ENCODE data around the gene GRID2. TPM values are rescaled to one million over a fixed set of nuclear protein-coding genes. Genes with fewer than 3 reads are reported as not detected.

GRID2 gene
- total and polyA plus RNA-seq, 2 donors: 0.63 to 26.1 TPM

GRCh38 chr4:93116624-93117023, 812.9 kb downstream of the GRID2 start:
- 51% methylated on average over 1 of the region's 1 CpG for WGBS
- DNase-seq (ENCODE audit: extremely low spot score): no peak
- no peak overlapping the region for H3K27ac ChIP-seq (ENCODE audit: low read depth)
- H3K4me3 ChIP-seq (ENCODE audit: low read depth, low read length): no peak overlapping the region
- H3K36me3 ChIP-seq (ENCODE audit: insufficient read depth): no peaks in the 10 kb centered on the region
- no peaks in the 10 kb centered on the region for H3K4me1 ChIP-seq (ENCODE audit: insufficient read depth)

DNA sequence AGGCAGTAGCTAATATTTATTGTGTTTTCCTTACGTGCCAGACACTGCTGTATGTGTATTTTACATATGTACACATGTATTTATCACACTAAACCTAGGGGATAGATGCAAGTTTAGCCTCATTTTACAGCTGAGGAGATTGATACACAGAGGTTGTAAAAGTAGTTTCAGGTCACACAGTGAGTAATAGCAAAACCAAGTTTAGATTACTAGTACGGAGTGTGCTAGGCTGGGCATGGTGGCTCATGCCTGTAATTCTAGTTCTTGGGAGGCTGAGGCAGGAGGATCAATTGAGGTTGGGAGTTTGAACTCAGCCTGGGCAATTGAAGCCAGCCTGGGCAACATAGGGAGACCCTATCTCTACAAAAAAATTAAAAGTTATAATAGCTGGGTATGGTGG, 823.7 kb downstream of the GRID2 start:
- Histone ChIP-seq H3K36me3 (ENCODE audit: insufficient read depth) (no peaks in the 10 kb centered on the region), H3K4me3 (ENCODE audit: low read depth, low read length) (no peak overlapping the region), H3K27ac (ENCODE audit: low read depth) (no peak overlapping the region), H3K4me1 (ENCODE audit: insufficient read depth) (no peaks in the 10 kb centered on the region)
- DNase-seq (ENCODE audit: extremely low spot score): no peak
- WGBS: 96% methylated on average over 2 of the region's 2 CpGs

- Histone ChIP-seq H3K36me3 (ENCODE audit: insufficient read depth) (no peaks in the 10 kb centered on the region), H3K27ac (ENCODE audit: low read depth) (no peak overlapping the region), H3K4me3 (ENCODE audit: low read depth, low read length) (no peak overlapping the region), H3K4me1 (ENCODE audit: insufficient read depth) (no peaks in the 10 kb centered on the region)
- WGBS: 73% methylated on average over 6 of the region's 6 CpGs
- DNase-seq (ENCODE audit: extremely low spot score): no peak
Observed at GRCh38 chr4:93132631-93133030, 828.9 kb downstream of the GRID2 start.

DNA sequence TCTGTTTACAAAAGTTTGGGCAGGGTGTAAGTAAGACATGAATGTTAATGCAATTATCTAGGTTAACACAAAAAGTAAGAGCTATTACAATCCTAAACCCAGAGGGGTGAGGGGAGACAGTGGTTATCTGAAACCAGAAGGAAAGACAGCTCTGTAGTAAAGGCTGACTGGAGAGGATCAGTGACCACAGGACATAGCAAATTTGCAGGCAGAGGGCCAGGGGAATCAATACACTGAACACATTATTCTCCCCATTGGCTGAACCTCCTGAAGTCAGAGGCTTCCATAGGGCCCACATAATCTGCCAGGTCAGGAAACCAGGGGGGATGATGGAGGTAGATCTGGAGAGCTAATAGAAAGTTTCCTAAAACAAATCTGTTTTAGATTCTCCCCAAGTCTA, 835.4 kb downstream of the GRID2 start:
- H3K4me3 ChIP-seq (ENCODE audit: low read depth, low read length): no peak overlapping the region
- H3K4me1 ChIP-seq (ENCODE audit: insufficient read depth): no peaks in the 10 kb centered on the region
- no peak for DNase-seq (ENCODE audit: extremely low spot score)
- H3K27ac ChIP-seq (ENCODE audit: low read depth): no peak overlapping the region
- H3K36me3 ChIP-seq (ENCODE audit: insufficient read depth): no peaks in the 10 kb centered on the region

GRCh38 chr4:93143902-93144301, 840.1 kb downstream of the GRID2 start:
- DNase-seq (ENCODE audit: extremely low spot score): no peak
- WGBS: 87% methylated on average over 3 of the region's 3 CpGs
- Histone ChIP-seq H3K36me3 (ENCODE audit: insufficient read depth) (no peaks in the 10 kb centered on the region), H3K27ac (ENCODE audit: low read depth) (no peak overlapping the region), H3K4me1 (ENCODE audit: insufficient read depth) (no peaks in the 10 kb centered on the region), H3K4me3 (ENCODE audit: low read depth, low read length) (no peak overlapping the region)

- H3K27ac ChIP-seq (ENCODE audit: low read depth): no peak overlapping the region
- H3K4me1 ChIP-seq (ENCODE audit: insufficient read depth): no peaks in the 10 kb centered on the region
- 60% methylated on average over 1 of the region's 1 CpG for WGBS
- no peaks in the 10 kb centered on the region for H3K36me3 ChIP-seq (ENCODE audit: insufficient read depth)
- DNase-seq (ENCODE audit: extremely low spot score): peak; percentile 11
- no peak overlapping the region for H3K4me3 ChIP-seq (ENCODE audit: low read depth, low read length)
Observed at GRCh38 chr4:93144644-93145043, 840.9 kb downstream of the GRID2 start.

GRCh38 chr4:93147524-93148212, 843.9 kb downstream of the GRID2 start:
- H3K4me3 ChIP-seq (ENCODE audit: low read depth, low read length): no peak overlapping the region
- H3K27ac ChIP-seq (ENCODE audit: low read depth): no peak overlapping the region
- no peaks in the 10 kb centered on the region for H3K4me1 ChIP-seq (ENCODE audit: insufficient read depth)
- WGBS: 93% methylated on average over 1 of the region's 1 CpG
- H3K36me3 ChIP-seq (ENCODE audit: insufficient read depth): no peaks in the 10 kb centered on the region
- DNase-seq (ENCODE audit: extremely low spot score): no peak

DNA sequence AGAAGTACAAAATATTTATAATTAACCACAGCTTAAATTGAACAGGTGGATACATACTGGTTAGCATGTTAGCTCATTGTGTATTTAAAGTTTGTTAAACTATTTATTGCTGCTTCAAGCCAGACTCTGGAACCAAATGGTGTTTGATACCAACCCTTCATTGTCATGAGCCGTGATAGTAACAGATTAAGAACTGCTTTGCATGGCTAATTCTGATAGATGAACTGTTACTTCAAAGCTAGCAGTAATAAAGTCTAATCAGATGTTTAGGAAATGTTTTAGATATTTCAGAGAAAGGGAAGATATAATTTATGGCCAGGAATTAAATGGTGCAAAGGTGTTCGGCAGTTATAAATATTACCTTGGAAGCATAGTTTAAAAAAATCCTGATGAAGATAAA, 848.7 kb downstream of the GRID2 start:
- Histone ChIP-seq H3K27ac (ENCODE audit: low read depth) (no peak overlapping the region), H3K4me3 (ENCODE audit: low read depth, low read length) (no peak overlapping the region), H3K4me1 (ENCODE audit: insufficient read depth) (no peaks in the 10 kb centered on the region), H3K36me3 (ENCODE audit: insufficient read depth) (no peaks in the 10 kb centered on the region)
- WGBS: 66% methylated on average over 2 of the region's 2 CpGs
- DNase-seq (ENCODE audit: extremely low spot score): no peak

DNA sequence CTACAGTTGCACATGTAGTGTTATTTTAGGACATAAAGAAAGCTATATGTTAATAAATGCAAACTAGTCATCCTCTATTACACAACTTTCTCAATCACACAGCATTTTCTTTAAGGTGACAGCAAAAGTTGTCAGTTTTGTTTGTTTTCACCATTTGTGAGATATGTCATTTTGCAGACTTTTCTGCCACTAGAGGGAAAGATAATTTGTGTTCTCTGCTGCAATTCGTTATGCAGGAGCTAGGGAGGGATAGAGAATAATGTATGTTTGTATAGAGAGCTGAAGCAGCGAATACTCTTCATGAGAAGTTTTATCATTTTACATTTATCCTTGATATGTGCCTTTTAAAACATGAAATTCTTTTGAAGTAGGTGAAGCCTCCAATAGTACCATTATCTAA, 854.2 kb downstream of the GRID2 start:
- no peak for DNase-seq (ENCODE audit: extremely low spot score)
- 71% methylated on average over 2 of the region's 2 CpGs for WGBS
- H3K4me3 ChIP-seq (ENCODE audit: low read depth, low read length): no peak overlapping the region

GRCh38 chr4:93168053-93168452, 864.3 kb downstream of the GRID2 start:
- DNase-seq (ENCODE audit: extremely low spot score): no peak
- Histone ChIP-seq H3K27ac (ENCODE audit: low read depth) (no peak overlapping the region), H3K36me3 (ENCODE audit: insufficient read depth) (no peaks in the 10 kb centered on the region), H3K4me1 (ENCODE audit: insufficient read depth) (no peaks in the 10 kb centered on the region), H3K4me3 (ENCODE audit: low read depth, low read length) (no peak overlapping the region)
- WGBS: 94% methylated on average over 4 of the region's 4 CpGs

More for the DNA sequence above, 854.2 kb downstream of the GRID2 start:
- Histone ChIP-seq H3K36me3 (ENCODE audit: insufficient read depth) (no peaks in the 10 kb centered on the region), H3K27ac (ENCODE audit: low read depth) (no peak overlapping the region), H3K4me1 (ENCODE audit: insufficient read depth) (no peaks in the 10 kb centered on the region)

GRCh38 chr4:93169966-93170365, 866.2 kb downstream of the GRID2 start:
- DNase-seq (ENCODE audit: extremely low spot score): no peak
- no peak overlapping the region for H3K4me3 ChIP-seq (ENCODE audit: low read depth, low read length)
- H3K27ac ChIP-seq (ENCODE audit: low read depth): no peak overlapping the region
- no peaks in the 10 kb centered on the region for H3K4me1 ChIP-seq (ENCODE audit: insufficient read depth)
- 96% methylated on average over 6 of the region's 6 CpGs for WGBS
- H3K36me3 ChIP-seq (ENCODE audit: insufficient read depth): no peaks in the 10 kb centered on the region

- DNase-seq (ENCODE audit: extremely low spot score): no peak
- H3K4me3 ChIP-seq (ENCODE audit: low read depth, low read length): no peak overlapping the region
- H3K36me3 ChIP-seq (ENCODE audit: insufficient read depth): no peaks in the 10 kb centered on the region
- H3K27ac ChIP-seq (ENCODE audit: low read depth): no peak overlapping the region
- no peaks in the 10 kb centered on the region for H3K4me1 ChIP-seq (ENCODE audit: insufficient read depth)
- WGBS: 60% methylated on average over 1 of the region's 1 CpG
Observed at GRCh38 chr4:93174598-93174997, 870.8 kb downstream of the GRID2 start.

- H3K4me3 ChIP-seq (ENCODE audit: low read depth, low read length): no peak overlapping the region
- 80% methylated on average over 2 of the region's 2 CpGs for WGBS
- H3K27ac ChIP-seq (ENCODE audit: low read depth): no peak overlapping the region
- no peaks in the 10 kb centered on the region for H3K4me1 ChIP-seq (ENCODE audit: insufficient read depth)
- no peak for DNase-seq (ENCODE audit: extremely low spot score)
- H3K36me3 ChIP-seq (ENCODE audit: insufficient read depth): no peaks in the 10 kb centered on the region
Observed at GRCh38 chr4:93178279-93178678, 874.5 kb downstream of the GRID2 start.

DNA sequence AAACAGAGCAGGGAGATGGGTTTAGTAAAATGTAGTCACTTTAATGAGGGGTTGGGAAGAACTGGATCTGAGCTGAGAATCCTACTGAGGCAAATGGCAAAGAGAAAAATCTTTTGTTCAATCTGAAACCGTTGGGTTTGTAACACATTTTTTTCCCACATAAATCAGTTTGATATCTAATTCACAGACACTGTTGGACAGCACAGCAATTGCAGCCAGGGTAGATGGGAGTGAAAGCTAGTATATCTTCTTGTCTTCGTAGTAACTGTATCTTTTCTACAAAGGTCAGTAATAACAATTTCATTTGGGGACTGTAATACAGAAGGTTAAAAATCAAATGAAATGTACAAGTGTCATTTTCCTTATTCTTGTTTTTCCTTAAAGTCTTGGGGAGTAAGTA, 875.3 kb downstream of the GRID2 start:
- no peak overlapping the region for H3K4me3 ChIP-seq (ENCODE audit: low read depth, low read length)
- no peaks in the 10 kb centered on the region for H3K4me1 ChIP-seq (ENCODE audit: insufficient read depth)
- H3K27ac ChIP-seq (ENCODE audit: low read depth): no peak overlapping the region
- 61% methylated on average over 2 of the region's 2 CpGs for WGBS
- H3K36me3 ChIP-seq (ENCODE audit: insufficient read depth): no peaks in the 10 kb centered on the region
- DNase-seq (ENCODE audit: extremely low spot score): no peak

- Histone ChIP-seq H3K4me1 (ENCODE audit: insufficient read depth) (no peaks in the 10 kb centered on the region), H3K27ac (ENCODE audit: low read depth) (no peak overlapping the region), H3K4me3 (ENCODE audit: low read depth, low read length) (no peak overlapping the region), H3K36me3 (ENCODE audit: insufficient read depth) (no peaks in the 10 kb centered on the region)
- no peak for DNase-seq (ENCODE audit: extremely low spot score)
- 71% methylated on average over 4 of the region's 4 CpGs for WGBS
Observed at GRCh38 chr4:93182722-93183121, 879.0 kb downstream of the GRID2 start.
